Stimulated activated naive CD8-positive, alpha-beta T cell treated with anti-CD3 and anti-CD28 coated beads, Interleukin-15, Interleukin-2, amounts not matched to agents 100 ng/mL and 50 ng/mL, for 24 hours (primary cell): ENCODE results near the gene MSH4.
"Not testable (repeated sequence)": the region's sequence is repeated elsewhere in the genome, so short reads cannot be mapped to it uniquely, and the experiment has no call there.

Source experiments
- H3K27ac Mint-ChIP-seq: one replicate; pipeline ENCODE4 v1.8.0; 2021; ENCODE audit warnings: mild to moderate bottlenecking, mixed read lengths
- H3K27me3 Mint-ChIP-seq: one replicate; pipeline ENCODE4 v1.8.0; 2021; ENCODE audit warnings: mixed read lengths
- H3K36me3 Mint-ChIP-seq: one replicate; pipeline ENCODE4 v1.8.0; 2021; ENCODE audit warnings: low read depth, mixed read lengths
- H3K4me1 Mint-ChIP-seq: one replicate; pipeline ENCODE4 v1.8.0; 2021; ENCODE audit warnings: low read depth, mixed read lengths
- H3K4me3 Mint-ChIP-seq: one replicate; pipeline ENCODE4 v1.8.0; 2021; ENCODE audit warnings: mild to moderate bottlenecking, mixed read lengths
- H3K9me3 Mint-ChIP-seq: one replicate; pipeline ENCODE4 v1.8.0; 2021; ENCODE audit warnings: mixed read lengths

MSH4 gene

GRCh38 chr1:75796376-75797272, at the start of gene MSH4:
Gene MSH4, plus strand, starts transcription at chr1:75796882. Its CDS starts 104 bp downstream, at chr1:75796986.
- Mint-ChIP-seq H3K27me3 (no peaks in the 10 kb centered on the region), H3K27ac (peak within 1 kb of the TSS; percentile 75)

GRCh38 chr1:75757210-75757609, 39.5 kb upstream of the MSH4 start:
- H3K4me3 Mint-ChIP-seq, H3K27me3 Mint-ChIP-seq, H3K4me1 Mint-ChIP-seq, H3K27ac Mint-ChIP-seq: not testable (repeated sequence)
- peaks cover 70% of the 10 kb centered on the region for H3K36me3 Mint-ChIP-seq
- peaks cover 14% of the 10 kb centered on the region for H3K9me3 Mint-ChIP-seq

More at GRCh38 chr1:75796376-75797272, at the start of gene MSH4:
- peak within 1 kb of the TSS; percentile 58 for H3K4me3 Mint-ChIP-seq
- H3K36me3 Mint-ChIP-seq, result peaks cover 66% of the 10 kb centered on the region
- peaks cover 29% of the 10 kb centered on the region for H3K4me1 Mint-ChIP-seq
- no peaks in the 10 kb centered on the region for H3K9me3 Mint-ChIP-seq

- H3K4me3 Mint-ChIP-seq, H3K27me3 Mint-ChIP-seq, H3K4me1 Mint-ChIP-seq, H3K27ac Mint-ChIP-seq: not testable (repeated sequence)
- Mint-ChIP-seq H3K9me3 (peaks cover 14% of the 10 kb centered on the region), H3K36me3 (peaks cover 58% of the 10 kb centered on the region)
These were observed 38.1 kb upstream of the MSH4 start for GRCh38 chr1:75758543-75758942.

GRCh38 chr1:75764057-75764655, 32.5 kb upstream of the MSH4 start:
- H3K4me1 Mint-ChIP-seq, result no peaks in the 10 kb centered on the region
- peaks cover 17% of the 10 kb centered on the region for H3K36me3 Mint-ChIP-seq
- no peaks in the 10 kb centered on the region for H3K9me3 Mint-ChIP-seq

GRCh38 chr1:75765697-75766355, 30.9 kb upstream of the MSH4 start:
- no peak overlapping the region for H3K4me3 Mint-ChIP-seq
- no peaks in the 10 kb centered on the region for H3K4me1 Mint-ChIP-seq
- H3K27ac Mint-ChIP-seq, result no peak overlapping the region
- H3K27me3 Mint-ChIP-seq, result no peaks in the 10 kb centered on the region
- no peaks in the 10 kb centered on the region for H3K9me3 Mint-ChIP-seq
- H3K36me3 Mint-ChIP-seq, result peaks cover 13% of the 10 kb centered on the region

More at GRCh38 chr1:75764057-75764655, 32.5 kb upstream of the MSH4 start:
- no peaks in the 10 kb centered on the region for H3K27me3 Mint-ChIP-seq
- no peak overlapping the region for H3K27ac Mint-ChIP-seq
- no peak overlapping the region for H3K4me3 Mint-ChIP-seq

- no peaks in the 10 kb centered on the region for H3K9me3 Mint-ChIP-seq
- H3K4me3 Mint-ChIP-seq, result no peak overlapping the region
- no peaks in the 10 kb centered on the region for H3K27me3 Mint-ChIP-seq
- no peak overlapping the region for H3K27ac Mint-ChIP-seq
- H3K4me1 Mint-ChIP-seq, result no peaks in the 10 kb centered on the region
- H3K36me3 Mint-ChIP-seq, result no peaks in the 10 kb centered on the region
These were observed 28.7 kb upstream of the MSH4 start for GRCh38 chr1:75768016-75768415.

GRCh38 chr1:75770761-75771160, 25.9 kb upstream of the MSH4 start:
- Mint-ChIP-seq H3K36me3 (peaks cover 3% of the 10 kb centered on the region), H3K9me3 (no peaks in the 10 kb centered on the region), H3K27ac (no peak overlapping the region), H3K4me1 (no peaks in the 10 kb centered on the region), H3K27me3 (peaks cover 6% of the 10 kb centered on the region), H3K4me3 (no peak overlapping the region)

- peaks cover 8% of the 10 kb centered on the region for H3K27me3 Mint-ChIP-seq
- H3K4me1 Mint-ChIP-seq, result no peaks in the 10 kb centered on the region
- peaks cover under 1% of the 10 kb centered on the region for H3K9me3 Mint-ChIP-seq
- H3K4me3 Mint-ChIP-seq, result no peak overlapping the region
- H3K36me3 Mint-ChIP-seq, result peaks cover 3% of the 10 kb centered on the region
- no peak overlapping the region for H3K27ac Mint-ChIP-seq
These were observed 24.7 kb upstream of the MSH4 start for GRCh38 chr1:75771978-75772377.

- not testable (repeated sequence) for H3K9me3 Mint-ChIP-seq, H3K4me3 Mint-ChIP-seq, H3K36me3 Mint-ChIP-seq, H3K4me1 Mint-ChIP-seq, H3K27ac Mint-ChIP-seq
- peaks cover 36% of the 10 kb centered on the region for H3K27me3 Mint-ChIP-seq
These were observed 18.9 kb upstream of the MSH4 start for GRCh38 chr1:75777812-75778211.

GRCh38 chr1:75778694-75779093, 18.0 kb upstream of the MSH4 start:
- peaks cover 36% of the 10 kb centered on the region for H3K27me3 Mint-ChIP-seq
- not testable (repeated sequence) for H3K4me3 Mint-ChIP-seq, H3K27ac Mint-ChIP-seq, H3K4me1 Mint-ChIP-seq, H3K9me3 Mint-ChIP-seq, H3K36me3 Mint-ChIP-seq

- not testable (repeated sequence) for H3K4me3 Mint-ChIP-seq, H3K4me1 Mint-ChIP-seq, H3K27ac Mint-ChIP-seq, H3K36me3 Mint-ChIP-seq, H3K9me3 Mint-ChIP-seq
- peaks cover 32% of the 10 kb centered on the region for H3K27me3 Mint-ChIP-seq
These were observed 16.5 kb upstream of the MSH4 start for GRCh38 chr1:75780183-75780582.

- not testable (repeated sequence) for H3K27ac Mint-ChIP-seq, H3K9me3 Mint-ChIP-seq
- Mint-ChIP-seq H3K4me1 (peaks cover 23% of the 10 kb centered on the region), H3K27me3 (peaks cover 20% of the 10 kb centered on the region), H3K4me3 (peak overlapping the region; percentile 10), H3K36me3 (peaks cover 35% of the 10 kb centered on the region)
These were observed 12.8 kb upstream of the MSH4 start for GRCh38 chr1:75783920-75784319.

GRCh38 chr1:75785320-75785982, 11.2 kb upstream of the MSH4 start:
- H3K36me3 Mint-ChIP-seq, result peaks cover 47% of the 10 kb centered on the region
- peaks cover 9% of the 10 kb centered on the region for H3K27me3 Mint-ChIP-seq
- H3K27ac Mint-ChIP-seq, result peak overlapping the region; percentile 95

GRCh38 chr1:75785983-75786853, 10.5 kb upstream of the MSH4 start, which contains the start of gene RABGGTB:
Gene RABGGTB, plus strand, starts transcription at chr1:75786256. Its CDS starts 16 bp downstream, at chr1:75786272.
- H3K9me3 Mint-ChIP-seq, result no peaks in the 10 kb centered on the region
- peaks cover 46% of the 10 kb centered on the region for H3K4me1 Mint-ChIP-seq
- peak within 1 kb of the TSS; percentile 95 for H3K27ac Mint-ChIP-seq
- peak within 1 kb of the TSS; percentile 99 for H3K4me3 Mint-ChIP-seq
- H3K27me3 Mint-ChIP-seq, result peaks cover 3% of the 10 kb centered on the region
- H3K36me3 Mint-ChIP-seq, result peaks cover 53% of the 10 kb centered on the region

More at GRCh38 chr1:75785320-75785982, 11.2 kb upstream of the MSH4 start:
- Mint-ChIP-seq H3K4me3 (peak overlapping the region; percentile 99), H3K4me1 (peaks cover 38% of the 10 kb centered on the region), H3K9me3 (no peaks in the 10 kb centered on the region)
